Neural cell (in vitro differentiated cells): ENCODE results near the gene ILRUN. TPM values are rescaled to one million over a fixed set of nuclear protein-coding genes. Genes with fewer than 3 reads are reported as not detected.

ENCODE experiments used
- H2AFZ ChIP-seq: fragments of 200-600, 300-800 bp; sonication (generic), shearing (Covaris generic); 2 replicates; pipeline ENCODE4 v1.6.0; 2014; ENCODE audit warnings: low read depth, mild to moderate bottlenecking, antibody characterized with exemption, low read length, moderate library complexity
- H3F3A ChIP-seq: fragments of 200-600 bp; shearing (Covaris generic); 2 replicates; pipeline ENCODE4 v1.6.1; 2016; ENCODE audit warnings: mild to moderate bottlenecking, moderate library complexity, mixed read lengths, antibody characterized with exemption, low read length; ENCODE audit not compliant: insufficient read depth, poor library complexity, severe bottlenecking
- H3K27ac ChIP-seq: fragments of 200-600, 300-800 bp; sonication (generic), shearing (Covaris generic); 2 replicates; pipeline ENCODE4 v1.5.1; 2014; ENCODE audit warnings: mild to moderate bottlenecking, low read length, moderate library complexity
- H3K27me3 ChIP-seq: fragments of 300-800, 200-600 bp; sonication (generic), shearing (Covaris generic); 2 replicates; pipeline ENCODE4 v1.6.0; 2014; ENCODE audit warnings: mild to moderate bottlenecking, low read depth, low read length, moderate library complexity; ENCODE audit not compliant: insufficient read depth
- H3K36me3 ChIP-seq: fragments of 300-800, 200-600 bp; sonication (generic), shearing (Covaris generic); 2 replicates; pipeline ENCODE4 v1.5.1; 2014; ENCODE audit warnings: mild to moderate bottlenecking, antibody characterized with exemption, low read length, moderate library complexity; ENCODE audit not compliant: insufficient read depth
- H3K4me2 ChIP-seq: fragments of 300-800, 200-600 bp; sonication (generic), shearing (Covaris generic); 2 replicates; pipeline ENCODE4 v1.6.0; 2014; ENCODE audit warnings: mild to moderate bottlenecking, low read length
- H3K4me3 ChIP-seq: fragments of 300-800, 200-600 bp; sonication (generic), shearing (Covaris generic); 2 replicates; pipeline ENCODE4 v1.5.1; 2014; ENCODE audit warnings: mild to moderate bottlenecking, low read length, moderate library complexity
- H3K79me2 ChIP-seq: fragments of 200-600 bp; shearing (Covaris generic); replicated peaks from 2 replicates; pipeline ENCODE4 v1.6.0; 2014; ENCODE audit warnings: mild to moderate bottlenecking, low read length, moderate library complexity; ENCODE audit not compliant: insufficient read depth
- H3K9ac ChIP-seq: fragments of 300-800, 200-600 bp; sonication (generic), shearing (Covaris generic); 2 replicates; pipeline ENCODE4 v1.6.1; 2016; ENCODE audit warnings: mild to moderate bottlenecking, low read length, mixed read lengths
- H3K9me2 ChIP-seq: fragments of 200-600 bp; shearing (Covaris generic); 2 replicates; pipeline ENCODE4 v1.6.1; 2016; ENCODE audit warnings: mild to moderate bottlenecking, low read length, mixed read lengths; ENCODE audit not compliant: insufficient read depth
- H3K9me3 ChIP-seq: fragments of 200-600, 300-800 bp; sonication (generic), shearing (Covaris generic); 2 replicates; pipeline ENCODE4 v1.6.1; 2016; ENCODE audit warnings: mild to moderate bottlenecking, mixed run types, low read length, moderate library complexity, mixed read lengths
- H4K20me1 ChIP-seq: fragments of 200-600 bp; shearing (Covaris generic); 2 replicates; pipeline ENCODE4 v1.6.1; 2016; ENCODE audit warnings: mild to moderate bottlenecking, mixed run types; ENCODE audit not compliant: insufficient read depth
- EP300 ChIP-seq: fragments of 450-650 bp; conservative IDR thresholded peaks from 2 replicates; pipeline ENCODE4 v1.6.1; 2014; ENCODE audit warnings: antibody characterized with exemption, mild to moderate bottlenecking, moderate library complexity; ENCODE audit not compliant: poor library complexity, severe bottlenecking
- EZH2 ChIP-seq: fragments of 200-600, 300-800 bp; shearing (Covaris generic), sonication (generic); IDR thresholded peaks from 2 replicates; pipeline ENCODE4 v1.6.1; 2014; ENCODE audit warnings: antibody characterized with exemption, low read length, borderline replicate concordance, mild to moderate bottlenecking; ENCODE audit not compliant: insufficient read depth, poor library complexity, severe bottlenecking
- MXI1 ChIP-seq: fragments of 450-650 bp; conservative IDR thresholded peaks from 2 replicates; pipeline ENCODE4 v1.6.1; 2014; ENCODE audit warnings: antibody characterized with exemption, mild to moderate bottlenecking; ENCODE audit not compliant: poor library complexity, severe bottlenecking
- POLR2AphosphoS5 ChIP-seq: IDR thresholded peaks from 2 replicates; pipeline ENCODE4 v1.6.1; 2012
- RAD21 ChIP-seq: fragments of 450-650 bp; conservative IDR thresholded peaks from 2 replicates; pipeline ENCODE4 v1.6.1; 2014; ENCODE audit warnings: antibody characterized with exemption, mild to moderate bottlenecking, moderate library complexity
- SMC3 ChIP-seq: fragments of 450-650 bp; conservative IDR thresholded peaks from 2 replicates; pipeline ENCODE4 v1.6.1; 2014; ENCODE audit warnings: antibody characterized with exemption, mild to moderate bottlenecking, moderate library complexity; ENCODE audit not compliant: poor library complexity
- TAF1 ChIP-seq: IDR thresholded peaks from 2 replicates; pipeline ENCODE4 v1.6.1; 2012; ENCODE audit warnings: low read depth
- polyA plus RNA-seq: library from polyadenylated mRNA; depleted of rRNA; stranded (reverse); fragments of >200 nt; gene quantifications from 2 replicates; pipeline ENCODE4 v1.2.3, GENCODE V29; 2014
- TF ChIP-seq, protein P1 (sequence below): IDR thresholded peaks from 2 replicates; pipeline ENCODE4 v1.6.1; 2012; ENCODE audit warnings: borderline replicate concordance
- TF ChIP-seq, protein P2 (sequence below): fragments of 450-650 bp; IDR thresholded peaks from 2 replicates; pipeline ENCODE4 v1.5.1; 2014; ENCODE audit warnings: antibody characterized with exemption, mild to moderate bottlenecking, moderate library complexity; ENCODE audit not compliant: poor library complexity, severe bottlenecking

The ILRUN gene
- polyA plus RNA-seq, 1 donor from 2014 or later: 16.0 TPM

DNA sequence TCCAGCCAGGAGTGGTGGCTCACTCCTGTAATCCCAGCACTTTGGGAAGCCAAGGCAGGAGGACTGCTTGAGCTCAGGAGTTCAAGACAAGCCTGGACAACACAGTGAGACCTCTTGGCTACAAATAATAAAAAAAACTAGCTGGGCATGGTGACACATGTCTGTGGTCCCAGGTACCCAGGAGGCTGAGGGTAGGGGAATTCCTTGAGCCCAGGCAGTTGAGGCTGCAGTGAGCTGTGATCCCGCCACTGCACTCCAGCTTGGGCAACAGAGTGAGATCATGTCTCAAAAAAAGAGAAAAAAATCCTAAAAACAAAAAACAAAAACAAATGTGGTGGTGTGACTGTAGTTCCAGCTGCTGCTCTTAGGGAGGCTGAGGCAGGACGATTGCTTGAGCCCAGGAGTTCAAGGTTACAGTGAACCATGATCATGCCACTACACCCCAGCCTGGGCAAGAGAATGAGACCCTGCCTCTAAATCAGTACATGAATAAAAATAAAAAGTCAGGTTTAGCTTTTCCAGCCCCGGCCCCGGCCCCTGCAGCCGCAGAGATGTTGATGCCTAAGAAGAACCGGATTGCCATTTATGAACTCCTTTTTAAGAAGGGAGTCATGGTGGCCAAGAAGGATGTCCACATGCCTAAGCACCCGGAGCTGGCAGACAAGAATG is 47.2 kb upstream of the ILRUN start:
- H2AFZ ChIP-seq: no peak overlapping the region
- no peak overlapping the region for H3K4me3 ChIP-seq
- no peaks in the 10 kb centered on the region for H4K20me1 ChIP-seq
- no peak overlapping the region for H3K27ac ChIP-seq
- no peaks in the 10 kb centered on the region for H3K27me3 ChIP-seq
- H3F3A ChIP-seq: no peaks in the 10 kb centered on the region
- no peaks in the 10 kb centered on the region for H3K36me3 ChIP-seq
- H3K9me2 ChIP-seq: no peaks in the 10 kb centered on the region
- H3K79me2 ChIP-seq: no peaks in the 10 kb centered on the region
- TF ChIP-seq TAF1 (no peak), SMC3 (no peak), POLR2AphosphoS5 (no peak), EP300 (no peak), EZH2 (no peak), MXI1 (no peak), RAD21 (no peak)
- TF ChIP-seq, protein P1, sequence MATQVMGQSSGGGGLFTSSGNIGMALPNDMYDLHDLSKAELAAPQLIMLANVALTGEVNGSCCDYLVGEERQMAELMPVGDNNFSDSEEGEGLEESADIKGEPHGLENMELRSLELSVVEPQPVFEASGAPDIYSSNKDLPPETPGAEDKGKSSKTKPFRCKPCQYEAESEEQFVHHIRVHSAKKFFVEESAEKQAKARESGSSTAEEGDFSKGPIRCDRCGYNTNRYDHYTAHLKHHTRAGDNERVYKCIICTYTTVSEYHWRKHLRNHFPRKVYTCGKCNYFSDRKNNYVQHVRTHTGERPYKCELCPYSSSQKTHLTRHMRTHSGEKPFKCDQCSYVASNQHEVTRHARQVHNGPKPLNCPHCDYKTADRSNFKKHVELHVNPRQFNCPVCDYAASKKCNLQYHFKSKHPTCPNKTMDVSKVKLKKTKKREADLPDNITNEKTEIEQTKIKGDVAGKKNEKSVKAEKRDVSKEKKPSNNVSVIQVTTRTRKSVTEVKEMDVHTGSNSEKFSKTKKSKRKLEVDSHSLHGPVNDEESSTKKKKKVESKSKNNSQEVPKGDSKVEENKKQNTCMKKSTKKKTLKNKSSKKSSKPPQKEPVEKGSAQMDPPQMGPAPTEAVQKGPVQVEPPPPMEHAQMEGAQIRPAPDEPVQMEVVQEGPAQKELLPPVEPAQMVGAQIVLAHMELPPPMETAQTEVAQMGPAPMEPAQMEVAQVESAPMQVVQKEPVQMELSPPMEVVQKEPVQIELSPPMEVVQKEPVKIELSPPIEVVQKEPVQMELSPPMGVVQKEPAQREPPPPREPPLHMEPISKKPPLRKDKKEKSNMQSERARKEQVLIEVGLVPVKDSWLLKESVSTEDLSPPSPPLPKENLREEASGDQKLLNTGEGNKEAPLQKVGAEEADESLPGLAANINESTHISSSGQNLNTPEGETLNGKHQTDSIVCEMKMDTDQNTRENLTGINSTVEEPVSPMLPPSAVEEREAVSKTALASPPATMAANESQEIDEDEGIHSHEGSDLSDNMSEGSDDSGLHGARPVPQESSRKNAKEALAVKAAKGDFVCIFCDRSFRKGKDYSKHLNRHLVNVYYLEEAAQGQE: no peak
- TF ChIP-seq, protein P2, sequence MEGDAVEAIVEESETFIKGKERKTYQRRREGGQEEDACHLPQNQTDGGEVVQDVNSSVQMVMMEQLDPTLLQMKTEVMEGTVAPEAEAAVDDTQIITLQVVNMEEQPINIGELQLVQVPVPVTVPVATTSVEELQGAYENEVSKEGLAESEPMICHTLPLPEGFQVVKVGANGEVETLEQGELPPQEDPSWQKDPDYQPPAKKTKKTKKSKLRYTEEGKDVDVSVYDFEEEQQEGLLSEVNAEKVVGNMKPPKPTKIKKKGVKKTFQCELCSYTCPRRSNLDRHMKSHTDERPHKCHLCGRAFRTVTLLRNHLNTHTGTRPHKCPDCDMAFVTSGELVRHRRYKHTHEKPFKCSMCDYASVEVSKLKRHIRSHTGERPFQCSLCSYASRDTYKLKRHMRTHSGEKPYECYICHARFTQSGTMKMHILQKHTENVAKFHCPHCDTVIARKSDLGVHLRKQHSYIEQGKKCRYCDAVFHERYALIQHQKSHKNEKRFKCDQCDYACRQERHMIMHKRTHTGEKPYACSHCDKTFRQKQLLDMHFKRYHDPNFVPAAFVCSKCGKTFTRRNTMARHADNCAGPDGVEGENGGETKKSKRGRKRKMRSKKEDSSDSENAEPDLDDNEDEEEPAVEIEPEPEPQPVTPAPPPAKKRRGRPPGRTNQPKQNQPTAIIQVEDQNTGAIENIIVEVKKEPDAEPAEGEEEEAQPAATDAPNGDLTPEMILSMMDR: no peak
- no peak overlapping the region for H3K4me2 ChIP-seq
- no peak overlapping the region for H3K9ac ChIP-seq
- no peaks in the 10 kb centered on the region for H3K9me3 ChIP-seq

DNA sequence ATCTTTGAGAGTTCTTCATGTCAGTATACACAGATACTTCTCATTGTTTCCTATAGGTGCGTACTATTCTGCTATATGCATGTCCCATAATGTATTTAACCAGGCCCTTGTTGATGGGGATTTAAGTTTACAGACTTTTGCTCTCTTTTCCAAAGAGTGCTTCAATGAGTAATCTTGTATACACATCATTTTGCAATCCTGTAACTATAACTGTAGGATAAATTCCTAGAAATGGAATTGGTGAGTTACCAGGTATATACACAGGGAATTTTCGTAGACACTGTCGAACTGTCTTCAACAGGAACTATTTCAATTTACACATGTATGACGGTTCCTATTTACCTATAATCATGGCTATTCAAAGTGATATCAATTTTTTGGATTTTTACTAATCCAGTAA is 45.5 kb upstream of the ILRUN start:
- Histone ChIP-seq H4K20me1 (no peaks in the 10 kb centered on the region), H3K9ac (no peak overlapping the region), H3K4me2 (no peak overlapping the region), H3F3A (no peaks in the 10 kb centered on the region), H3K9me3 (no peaks in the 10 kb centered on the region), H3K4me3 (no peak overlapping the region), H3K27ac (no peak overlapping the region), H3K36me3 (no peaks in the 10 kb centered on the region), H3K9me2 (no peaks in the 10 kb centered on the region), H2AFZ (no peak overlapping the region), H3K79me2 (no peaks in the 10 kb centered on the region), H3K27me3 (no peaks in the 10 kb centered on the region)
- TF ChIP-seq, protein P1: no peak
- no peak for TF ChIP-seq POLR2AphosphoS5
- TF ChIP-seq RAD21: no peak
- TF ChIP-seq MXI1: no peak
- no peak for TF ChIP-seq EP300
- TF ChIP-seq TAF1: no peak
- TF ChIP-seq EZH2: no peak
- TF ChIP-seq, protein P2: no peak
- no peak for TF ChIP-seq SMC3
